Keratinocyte (primary cell): ENCODE measurements around the gene PECR. TPM values are rescaled to one million over a fixed set of nuclear protein-coding genes. Genes with fewer than 3 reads are reported as not detected.

Experiments used
- DNase-seq: peaks from one replicate; pipeline ENCODE4 v3.0.0-alpha.2; 2011; ENCODE audit warnings: low read depth, missing footprints, low spot score
- FAIRE-seq: peaks from 2 replicates; lab custom pipeline; 2011; peaks lifted over from hg19 to GRCh38; lab: Jason Lieb, UNC
- H2AFZ ChIP-seq: 2 replicates; pipeline ENCODE4 v1.6.0; 2012; ENCODE audit warnings: low read length, control low read depth, inconsistent platforms; ENCODE audit not compliant: control insufficient read depth
- H3K27ac ChIP-seq: 2 replicates; pipeline ENCODE4 v1.5.1; 2011; ENCODE audit warnings: low read length; ENCODE audit not compliant: control insufficient read depth, insufficient read depth
- H3K27me3 ChIP-seq: 3 replicates; pipeline ENCODE4 v1.6.0; 2011; ENCODE audit warnings: low read length; ENCODE audit not compliant: control insufficient read depth, insufficient read depth; ENCODE audit errors: extremely low read depth
- H3K36me3 ChIP-seq, 2 experiments: 2 replicates in 1 of 2; 3 replicates in 1 of 2; pipeline ENCODE4 v1.5.1; 2011; ENCODE audit warnings: low read length in 2 of 2, mild to moderate bottlenecking in 1 of 2; ENCODE audit not compliant: control insufficient read depth in 2 of 2, insufficient read depth in 2 of 2; ENCODE audit errors: extremely low read depth in 1 of 2
- H3K4me1 ChIP-seq: 3 replicates; pipeline ENCODE4 v1.5.1; 2011; ENCODE audit warnings: low read length; ENCODE audit not compliant: control insufficient read depth, insufficient read depth; ENCODE audit errors: extremely low read depth
- H3K4me2 ChIP-seq: 3 replicates; pipeline ENCODE4 v1.6.0; 2011; ENCODE audit warnings: low read depth, low read length; ENCODE audit not compliant: control insufficient read depth, insufficient read depth; ENCODE audit errors: extremely low read depth
- H3K4me3 ChIP-seq, 3 experiments: fragments of 200-600 bp in 1 of 3; sonication (generic) in 1 of 3; 2 replicates in 2 of 3; 3 replicates in 1 of 3; pipeline ENCODE4 v1.5.1; 2011 to 2016; ENCODE audit warnings: low read length in 3 of 3, mild to moderate bottlenecking in 3 of 3, control low read depth in 2 of 3, inconsistent platforms in 1 of 3, low read depth in 1 of 3, mixed read lengths in 1 of 3, mixed run types in 1 of 3, moderate library complexity in 1 of 3; ENCODE audit not compliant: control insufficient read depth in 2 of 3, insufficient read depth in 2 of 3; ENCODE audit errors: extremely low read depth in 1 of 3
- H3K79me2 ChIP-seq: 2 replicates; pipeline ENCODE4 v1.6.0; 2012; ENCODE audit warnings: low read length; ENCODE audit not compliant: control insufficient read depth, insufficient read depth
- H3K9ac ChIP-seq: 3 replicates; pipeline ENCODE4 v1.6.0; 2011; ENCODE audit warnings: low read length; ENCODE audit not compliant: control insufficient read depth, insufficient read depth; ENCODE audit errors: extremely low read depth
- H3K9me1 ChIP-seq: 3 replicates; pipeline ENCODE4 v1.6.0; 2011; ENCODE audit warnings: low read length; ENCODE audit not compliant: control insufficient read depth, insufficient read depth; ENCODE audit errors: extremely low read depth
- H3K9me3 ChIP-seq: 2 replicates; pipeline ENCODE4 v1.5.1; 2012; ENCODE audit warnings: low read depth, low read length; ENCODE audit not compliant: control insufficient read depth
- H4K20me1 ChIP-seq: 3 replicates; pipeline ENCODE4 v1.6.0; 2011; ENCODE audit warnings: low read length; ENCODE audit not compliant: control insufficient read depth, insufficient read depth; ENCODE audit errors: extremely low read depth
- EZH2 ChIP-seq: IDR thresholded peaks from one replicate; pipeline ENCODE4 v1.6.1; 2012; ENCODE audit warnings: inconsistent platforms, mild to moderate bottlenecking, low read length, moderate library complexity
- dilution Hi-C: fragments of 300-500 bp; cut with MboI; formaldehyde crosslinking; loops from one replicate; pipeline ENCODE4 v1.7.0; 2020; ENCODE audit warnings: low sequenced_read_pairs; ENCODE audit not compliant: extremely low pct_ligation_motif_present
- polyA plus RNA-seq, 5 experiments: library from polyadenylated mRNA; depleted of rRNA in 3 of 5; stranded (reverse) in 3 of 5; stranded (forward) in 1 of 5; unstranded in 1 of 5; fragments of >200 nt; gene quantifications; 1 replicate in 1 of 5; 2 replicates in 3 of 5; 3 replicates in 1 of 5; pipeline versions ENCODE4 v1.2.1 to v1.2.3, GENCODE V29; 2011 to 2012; ENCODE audit warnings: missing spikeins in 2 of 5, low read depth in 1 of 5, low replicate concordance in 1 of 5
- TF ChIP-seq, protein P1 (sequence below), 3 experiments: IDR thresholded peaks in 1 of 3; conservative IDR thresholded peaks in 1 of 3; optimal IDR thresholded peaks in 1 of 3; 2 replicates in 2 of 3; 3 replicates in 1 of 3; pipeline versions ENCODE3 to v1.5.1; 2011; ENCODE audit warnings: low read length in 3 of 3, mild to moderate bottlenecking in 3 of 3, moderate library complexity in 2 of 3, control low read depth in 1 of 3, inconsistent platforms in 1 of 3; ENCODE audit not compliant: insufficient read depth in 2 of 3; ENCODE audit errors: extremely low read depth in 1 of 3

PECR gene
- polyA plus RNA-seq, 1 donor (not counting 4 experiments of a cell fraction or from before 2014, with no cell fraction given), result 12.0 TPM

DNA sequence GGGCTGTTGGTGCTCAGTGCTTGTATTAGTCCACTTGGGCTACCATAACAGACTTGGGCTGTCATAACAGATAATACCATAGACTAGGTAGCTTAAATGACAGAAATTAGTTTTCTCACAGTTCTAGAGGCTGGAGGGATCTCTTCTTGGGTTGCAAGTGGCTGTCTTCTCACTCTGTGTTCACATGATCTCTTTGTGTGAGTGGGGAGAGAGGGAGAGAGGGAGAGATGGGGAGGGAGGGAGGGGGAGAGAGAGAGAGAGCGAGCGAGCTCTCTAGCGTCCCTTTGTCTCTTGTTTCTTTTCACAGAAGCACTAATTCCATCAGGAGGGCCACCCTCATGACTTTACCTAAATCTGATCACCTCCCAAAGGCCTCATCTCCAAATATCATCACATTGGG, 23.1 kb upstream of the PECR start:
- no peaks in the 10 kb centered on the region for H3K27me3 ChIP-seq
- no peaks in the 10 kb centered on the region for H3K9me3 ChIP-seq
- TF ChIP-seq EZH2, result no peak
- TF ChIP-seq, protein P1, sequence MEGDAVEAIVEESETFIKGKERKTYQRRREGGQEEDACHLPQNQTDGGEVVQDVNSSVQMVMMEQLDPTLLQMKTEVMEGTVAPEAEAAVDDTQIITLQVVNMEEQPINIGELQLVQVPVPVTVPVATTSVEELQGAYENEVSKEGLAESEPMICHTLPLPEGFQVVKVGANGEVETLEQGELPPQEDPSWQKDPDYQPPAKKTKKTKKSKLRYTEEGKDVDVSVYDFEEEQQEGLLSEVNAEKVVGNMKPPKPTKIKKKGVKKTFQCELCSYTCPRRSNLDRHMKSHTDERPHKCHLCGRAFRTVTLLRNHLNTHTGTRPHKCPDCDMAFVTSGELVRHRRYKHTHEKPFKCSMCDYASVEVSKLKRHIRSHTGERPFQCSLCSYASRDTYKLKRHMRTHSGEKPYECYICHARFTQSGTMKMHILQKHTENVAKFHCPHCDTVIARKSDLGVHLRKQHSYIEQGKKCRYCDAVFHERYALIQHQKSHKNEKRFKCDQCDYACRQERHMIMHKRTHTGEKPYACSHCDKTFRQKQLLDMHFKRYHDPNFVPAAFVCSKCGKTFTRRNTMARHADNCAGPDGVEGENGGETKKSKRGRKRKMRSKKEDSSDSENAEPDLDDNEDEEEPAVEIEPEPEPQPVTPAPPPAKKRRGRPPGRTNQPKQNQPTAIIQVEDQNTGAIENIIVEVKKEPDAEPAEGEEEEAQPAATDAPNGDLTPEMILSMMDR (optimal IDR thresholded peaks at IDR 0.05 in 1 of 3, IDR thresholded peaks at IDR 0.05 in 1 of 3, conservative IDR thresholded peaks at IDR 0.05 in 1 of 3; ENCODE audit: extremely low read depth in 1 of 3, insufficient read depth in 2 of 3, low read length in 3 of 3), result no peak
- DNase-seq (no peak), FAIRE-seq (no peak)
- no peaks in the 10 kb centered on the region for H3K9me1 ChIP-seq
- H3K79me2 ChIP-seq, result peaks cover 6% of the 10 kb centered on the region
- no peaks in the 10 kb centered on the region for H4K20me1 ChIP-seq
- no peak overlapping the region for H3K9ac ChIP-seq
- H3K4me1 ChIP-seq, result peaks cover 14% of the 10 kb centered on the region
- H3K27ac ChIP-seq, result no peak overlapping the region
- no peak overlapping the region for H3K4me3 ChIP-seq
- no peak overlapping the region for H3K4me2 ChIP-seq
- no peaks in the 10 kb centered on the region for H3K36me3 ChIP-seq
- dilution Hi-C loops, result no loop called here
- H2AFZ ChIP-seq, result no peak overlapping the region

DNA sequence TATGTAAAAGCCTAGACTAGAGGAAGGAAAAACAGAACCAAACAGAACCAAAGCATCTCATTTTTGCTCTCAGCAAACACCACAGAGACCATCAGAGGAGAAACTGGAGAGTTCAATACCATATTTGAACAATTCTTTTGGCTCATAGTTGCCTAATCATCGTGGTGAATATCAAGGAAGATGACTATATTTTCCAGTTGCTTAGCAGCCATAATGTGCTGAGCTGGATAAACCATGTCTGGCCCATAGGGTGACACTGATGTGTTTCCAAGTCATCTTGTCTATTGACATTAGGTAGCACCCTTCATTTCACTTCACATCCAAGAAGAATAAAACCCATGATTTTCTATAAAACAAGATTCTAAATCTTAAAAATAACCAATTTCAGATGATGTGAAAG, 21.6 kb upstream of the PECR start:
- no peak overlapping the region for H3K27ac ChIP-seq
- DNase-seq, result no peak
- no peak overlapping the region for H3K4me3 ChIP-seq
- H3K4me1 ChIP-seq, result peaks cover 9% of the 10 kb centered on the region
- no peaks in the 10 kb centered on the region for H3K27me3 ChIP-seq
- H3K9ac ChIP-seq, result no peak overlapping the region
- H3K9me3 ChIP-seq, result no peaks in the 10 kb centered on the region
- no peak for FAIRE-seq
- no peak overlapping the region for H3K4me2 ChIP-seq
- no peaks in the 10 kb centered on the region for H3K9me1 ChIP-seq
- TF ChIP-seq, protein P1 (optimal IDR thresholded peaks at IDR 0.05 in 1 of 3, IDR thresholded peaks at IDR 0.05 in 1 of 3, conservative IDR thresholded peaks at IDR 0.05 in 1 of 3; ENCODE audit: extremely low read depth in 1 of 3, insufficient read depth in 2 of 3, low read length in 3 of 3), result no peak
- no peak for TF ChIP-seq EZH2
- no peaks in the 10 kb centered on the region for H3K36me3 ChIP-seq
- H4K20me1 ChIP-seq, result no peaks in the 10 kb centered on the region
- no peak overlapping the region for H2AFZ ChIP-seq
- dilution Hi-C loops, result no loop called here
- H3K79me2 ChIP-seq, result no peaks in the 10 kb centered on the region
